Dermis blood vessel endothelial cell (primary cell): ENCODE results near the gene CEP97. TPM values are rescaled to one million over a fixed set of nuclear protein-coding genes. Genes with fewer than 3 reads are reported as not detected.
"Not testable (repeated sequence)": the region's sequence is repeated elsewhere in the genome, so short reads cannot be mapped to it uniquely, and the experiment has no call there.

Source experiments
- DNase-seq: peaks from one replicate; pipeline ENCODE4 v3.0.0; 2010
- total RNA-seq: library from RNA; depleted of rRNA; stranded (reverse); fragments of >200 nt; gene quantifications from 2 replicates; pipeline ENCODE4 v1.2.3, GENCODE V29; 2014

Gene CEP97
- total RNA-seq, 1 donor from 2014 or later: 11.1 TPM

DNA sequence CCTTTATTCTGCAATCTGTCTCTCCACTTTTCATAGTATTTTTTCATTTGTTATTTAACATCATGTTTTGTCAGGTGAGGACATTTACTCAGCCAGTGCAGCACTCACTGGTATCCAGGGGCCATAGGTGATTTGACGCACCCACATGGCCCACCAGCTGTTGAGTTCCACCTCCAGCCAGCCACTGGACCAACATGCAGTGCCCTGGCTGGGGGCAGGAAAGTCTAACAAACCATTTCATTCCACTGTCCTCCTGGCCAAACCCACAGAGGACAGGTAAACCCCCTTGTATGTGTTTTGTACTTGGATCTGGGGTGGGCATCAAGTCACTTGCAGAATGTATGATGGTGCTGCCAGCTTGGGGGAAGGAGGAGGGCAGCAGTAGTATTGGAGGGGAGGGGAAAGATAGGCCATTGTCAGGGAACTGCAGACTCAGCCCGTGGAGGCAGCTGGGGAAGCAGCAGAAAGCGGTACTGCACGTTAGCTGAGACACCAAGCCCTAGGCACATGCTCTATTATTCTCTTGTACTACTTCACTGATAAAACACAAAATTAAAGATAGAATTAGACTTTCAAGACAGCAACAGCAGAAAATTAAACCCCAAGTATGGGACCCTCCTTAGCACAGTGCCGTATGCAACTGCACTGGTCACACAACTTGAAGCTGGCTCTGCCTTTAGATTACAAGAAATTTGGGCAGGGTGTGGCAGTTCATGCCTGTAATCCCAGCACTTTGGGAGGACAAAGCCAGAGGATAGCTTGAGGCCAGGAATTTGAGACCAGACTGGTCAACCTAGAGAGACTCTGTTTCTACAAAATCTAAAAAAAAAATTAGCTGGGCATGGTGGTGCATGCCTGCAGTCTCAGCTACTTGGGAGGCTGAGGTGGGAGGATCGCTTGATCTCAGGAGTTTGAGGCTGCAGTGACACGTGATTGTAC is 22.4 kb upstream of the CEP97 start:
- no peak for DNase-seq

DNA sequence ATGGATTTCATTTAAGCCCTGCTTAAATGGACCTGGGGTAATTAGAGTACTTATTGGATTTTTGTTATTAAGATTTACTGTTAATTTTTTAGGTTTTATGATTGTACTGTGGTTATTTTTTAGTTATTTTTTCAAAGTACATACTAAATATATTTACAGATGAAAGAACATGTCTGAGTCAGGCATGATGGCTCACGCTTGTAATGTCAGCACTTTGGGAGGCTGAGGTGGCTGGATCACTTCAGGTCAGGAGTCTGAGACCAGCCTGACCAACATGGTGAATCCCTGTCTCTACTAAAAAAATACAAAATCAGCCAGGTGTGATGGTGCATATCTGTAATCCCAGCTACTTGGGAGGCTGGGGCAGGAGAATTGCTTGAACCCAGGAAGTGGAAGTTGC is 21.7 kb upstream of the CEP97 start:
- no peak for DNase-seq

DNA sequence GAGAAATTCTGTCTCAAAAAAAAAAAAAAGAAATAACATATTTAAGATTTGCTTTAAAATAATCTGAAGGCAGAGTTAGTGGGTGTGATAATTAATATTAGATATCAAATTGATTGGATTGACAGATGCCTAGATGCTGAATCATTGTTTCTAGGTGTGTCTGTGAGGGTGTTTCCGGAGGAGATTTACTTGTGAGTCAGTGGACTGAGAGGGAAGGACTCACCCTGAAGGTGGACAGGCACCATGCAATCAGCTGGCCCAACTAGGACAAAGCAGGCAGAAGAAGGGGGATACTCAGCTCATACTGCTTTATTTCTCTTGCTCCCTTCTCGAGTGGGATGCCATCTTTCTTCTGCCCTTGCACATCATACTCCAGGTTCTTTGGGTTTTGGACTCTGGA is 21.2 kb upstream of the CEP97 start:
- peak; percentile 23 for DNase-seq

DNA sequence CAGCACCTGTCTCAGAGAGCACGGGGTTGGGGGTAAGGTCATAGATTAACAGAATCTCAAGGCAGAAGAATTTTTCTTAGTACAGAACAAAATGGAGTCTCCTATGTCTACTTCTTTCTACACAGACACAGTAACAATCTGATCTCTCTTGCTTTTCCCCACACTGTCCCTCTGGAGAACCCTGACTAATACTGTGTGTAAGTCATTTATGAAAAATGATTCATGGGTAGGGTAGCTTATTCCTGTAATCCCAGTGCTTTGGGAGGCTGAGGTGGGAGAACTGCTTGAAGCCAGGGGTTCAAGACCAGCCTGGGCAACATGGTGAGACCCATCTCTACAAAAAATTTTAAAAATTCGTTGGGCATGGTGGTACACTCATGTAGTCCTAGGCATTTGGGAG is 19.8 kb upstream of the CEP97 start:
- not testable (repeated sequence) for DNase-seq

DNA sequence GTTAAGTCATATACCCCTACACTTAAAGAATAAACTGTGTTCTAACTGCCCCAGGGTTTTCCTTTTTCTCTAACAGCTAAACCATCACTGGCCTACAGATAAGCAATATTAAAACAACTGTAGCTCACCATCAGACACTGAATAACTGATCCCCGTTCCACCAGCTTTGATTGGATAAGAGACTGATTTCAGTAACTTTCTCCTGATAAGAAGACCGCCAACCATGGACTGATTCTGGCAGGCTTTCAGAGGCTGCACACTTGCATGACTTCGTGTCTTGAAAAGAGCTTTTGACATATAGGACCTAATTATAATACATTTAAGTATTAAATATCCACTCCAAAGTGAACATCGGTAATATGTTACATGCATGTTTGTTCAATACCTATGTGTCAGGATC is 15.3 kb upstream of the CEP97 start:
- DNase-seq: no peak

DNA sequence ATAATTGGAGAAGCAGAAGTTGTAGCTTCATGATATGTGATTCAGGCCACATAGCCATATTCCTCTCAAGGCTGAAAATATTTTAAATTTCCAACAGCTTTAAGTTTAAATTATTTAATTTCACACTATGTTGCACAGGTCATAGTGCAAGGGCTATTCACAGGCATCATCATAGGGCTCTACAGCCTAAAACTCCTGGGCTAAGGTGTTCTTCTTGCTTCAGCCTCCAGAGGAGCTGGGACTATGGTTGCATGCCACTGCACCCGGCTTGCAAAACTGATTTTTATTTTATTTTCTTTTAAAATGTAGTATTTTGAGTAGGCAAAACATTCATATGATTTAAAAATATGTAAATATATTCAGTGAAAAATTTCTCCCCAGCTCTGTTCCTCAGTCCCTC is 6.0 kb upstream of the CEP97 start:
- no peak for DNase-seq

DNA sequence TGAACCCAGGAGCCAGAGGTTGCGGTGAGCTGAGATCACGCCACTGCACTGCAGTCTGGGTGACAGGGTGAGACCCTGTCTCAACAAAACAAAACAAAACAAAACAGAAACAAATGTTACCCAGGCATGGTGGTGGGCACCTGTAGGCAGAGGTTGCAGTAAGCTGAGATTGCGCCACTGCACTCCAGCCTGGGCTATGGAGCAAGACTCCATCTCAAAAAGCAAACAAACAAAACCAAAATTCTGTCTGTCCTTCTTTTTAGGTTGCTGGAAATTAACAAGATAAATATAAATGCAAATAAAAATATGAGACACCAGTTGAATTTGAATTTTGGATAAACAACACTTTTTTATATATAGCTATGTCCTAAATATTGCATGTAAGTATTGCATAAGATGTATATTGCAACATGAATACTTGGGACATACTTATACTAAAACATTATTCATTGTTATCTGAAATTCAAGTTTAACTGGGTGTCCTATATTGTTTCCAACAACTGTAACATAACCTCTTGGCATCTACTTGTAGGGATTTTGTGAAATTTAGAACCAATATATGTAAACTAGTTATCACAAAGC is 4.7 kb upstream of the CEP97 start:
- DNase-seq: no peak

DNA sequence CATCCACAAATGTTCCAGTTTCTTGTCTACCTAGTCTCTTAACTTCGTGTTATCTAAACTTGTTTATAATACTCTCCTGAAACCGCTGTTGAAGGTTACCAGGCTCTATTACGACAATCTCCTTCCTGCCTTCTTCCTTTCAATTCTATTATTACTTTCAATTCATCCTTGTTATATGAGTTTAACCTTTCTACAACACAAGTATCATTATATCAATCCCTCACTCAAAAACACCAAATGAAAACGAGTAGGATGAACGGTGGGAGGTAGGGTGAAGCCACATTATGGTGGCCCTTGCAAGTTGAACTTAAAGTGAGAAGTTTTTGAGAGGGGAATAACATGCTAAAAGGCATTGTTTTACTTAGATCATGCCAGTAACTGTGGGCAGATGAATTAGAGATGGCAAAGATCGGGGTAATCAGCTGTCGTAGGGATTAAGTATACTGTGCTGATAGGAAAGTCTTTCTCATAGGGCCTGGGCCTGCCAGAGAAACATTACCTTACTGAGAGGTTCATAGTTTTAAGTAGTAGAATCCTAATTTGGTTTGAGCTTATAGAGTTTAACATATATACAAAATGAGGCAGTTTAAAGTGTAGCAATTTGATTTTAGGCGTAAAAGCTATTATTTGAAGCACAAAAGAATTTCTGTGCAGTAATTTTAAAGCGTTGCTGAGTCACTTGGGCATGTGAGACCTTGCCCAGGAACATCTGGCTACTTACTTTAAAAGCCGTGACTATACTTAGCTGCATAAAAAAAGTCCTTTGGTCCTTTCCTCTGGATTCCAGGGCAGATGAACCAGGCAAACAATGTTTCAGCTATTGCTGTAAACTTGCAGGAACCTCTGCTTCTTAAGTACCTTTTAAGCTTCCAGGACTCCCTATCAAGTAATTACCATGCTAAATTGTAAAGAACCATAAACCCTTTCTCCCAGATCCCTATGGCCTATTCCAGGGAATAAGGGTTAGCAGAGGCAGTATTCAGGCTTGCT is 3.3 kb upstream of the CEP97 start:
- no peak for DNase-seq

DNA sequence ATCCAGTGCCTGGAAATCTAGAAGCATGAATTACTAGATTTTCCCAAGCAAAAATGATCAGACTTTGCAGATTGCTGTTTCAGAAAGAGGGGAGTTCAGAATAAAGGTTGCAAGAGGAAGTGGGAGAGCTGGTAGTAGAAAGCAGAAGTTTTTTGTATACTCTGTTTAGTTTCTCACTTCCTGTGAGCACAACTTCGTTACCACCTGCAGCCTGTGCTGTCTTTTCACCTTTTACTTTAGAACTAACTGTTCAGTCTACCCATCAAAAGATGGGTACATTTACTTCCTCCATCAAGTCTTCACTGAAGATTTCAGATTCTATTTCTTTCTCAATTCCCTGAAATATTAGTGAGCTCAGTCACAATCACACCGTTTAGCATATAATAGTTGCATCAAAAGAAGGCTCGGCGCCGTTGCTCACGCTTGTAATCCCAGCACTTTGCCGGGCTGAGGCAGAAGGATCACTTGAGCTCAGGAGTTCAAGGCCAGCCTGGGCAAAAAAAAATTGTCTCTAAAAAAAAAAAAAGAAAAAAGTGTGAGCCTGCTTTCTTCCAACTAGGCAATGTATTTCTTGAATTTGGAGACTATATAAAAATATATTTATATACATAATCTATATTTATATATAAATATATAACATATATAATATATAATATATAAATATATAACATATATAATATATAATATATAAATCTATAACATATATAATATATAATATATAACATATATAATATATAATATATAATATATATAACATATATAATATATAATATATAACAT is 1.8 kb upstream of the CEP97 start:
- no peak for DNase-seq

DNA sequence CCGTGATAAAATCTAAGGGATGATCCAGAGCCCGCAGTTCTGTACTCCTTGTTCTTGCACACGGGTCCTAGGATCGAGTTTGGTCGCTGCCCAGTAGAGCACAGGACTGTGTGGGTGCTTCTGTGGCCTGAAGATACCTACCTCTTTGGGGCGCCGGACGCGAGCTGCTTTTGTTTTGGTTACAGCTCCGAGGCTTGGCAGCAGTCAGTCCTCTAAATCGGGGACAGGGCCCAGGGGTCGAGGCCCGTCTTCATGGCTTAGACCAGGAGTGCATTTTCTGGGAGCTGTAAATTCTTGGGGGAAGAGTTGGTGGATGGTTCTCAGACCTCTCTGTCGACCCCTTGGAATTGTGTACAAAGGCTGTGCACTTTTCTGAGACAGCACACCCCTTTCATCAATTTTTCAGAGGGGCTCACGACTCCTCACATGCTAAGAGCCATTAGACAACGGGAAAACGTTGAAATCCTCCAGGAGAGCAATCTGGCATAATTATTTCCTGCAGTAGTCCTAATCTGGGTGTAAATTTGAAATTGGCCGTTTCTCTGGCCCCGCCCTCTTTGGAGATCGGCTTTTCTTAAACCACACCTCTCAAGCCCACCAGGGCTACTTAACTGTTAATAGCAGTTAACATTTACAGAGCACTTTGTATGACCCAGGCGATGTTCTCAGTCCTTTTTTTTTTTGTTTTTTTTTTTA is 928 bp downstream of the CEP97 start:
- peak; percentile 46 for DNase-seq

DNA sequence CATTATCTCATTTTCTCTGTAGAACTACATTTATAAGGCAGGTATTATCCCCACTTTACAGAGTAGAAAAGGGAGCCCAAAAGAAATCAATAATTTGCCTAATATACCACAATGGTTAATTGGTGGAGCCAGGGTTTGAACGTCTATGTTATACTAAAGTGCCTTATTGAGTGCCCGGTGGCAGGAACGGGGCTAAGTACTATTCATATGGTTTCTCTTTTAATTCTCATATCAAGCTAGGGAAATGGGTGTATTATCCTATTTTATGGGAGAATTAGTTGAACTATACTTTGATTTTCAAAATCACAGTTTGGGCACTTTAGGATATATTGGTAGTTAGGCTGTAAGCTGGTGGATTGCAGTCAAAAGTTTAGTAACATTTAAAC is 1.5 kb downstream of the CEP97 start:
- no peak for DNase-seq

DNA sequence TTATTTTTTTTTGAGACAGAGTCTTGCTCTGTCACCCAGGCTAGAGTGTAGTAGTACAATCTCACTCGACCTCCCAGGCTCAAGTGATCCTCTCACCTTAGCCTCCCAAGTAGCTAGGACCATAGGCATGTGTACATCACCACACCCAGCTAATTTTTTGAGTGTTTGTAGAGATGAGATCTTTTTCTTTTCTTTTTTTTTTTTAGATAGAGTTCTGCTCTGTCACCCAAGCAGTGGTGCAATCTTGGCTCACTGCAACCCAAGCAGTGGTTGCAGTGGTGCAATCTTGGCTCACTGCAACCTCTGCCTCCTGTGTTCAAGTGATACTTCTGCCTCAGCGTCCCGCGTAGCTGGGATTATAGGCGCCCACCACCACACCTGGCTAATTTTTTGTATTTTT is 5.2 kb downstream of the CEP97 start:
- DNase-seq: no peak

DNA sequence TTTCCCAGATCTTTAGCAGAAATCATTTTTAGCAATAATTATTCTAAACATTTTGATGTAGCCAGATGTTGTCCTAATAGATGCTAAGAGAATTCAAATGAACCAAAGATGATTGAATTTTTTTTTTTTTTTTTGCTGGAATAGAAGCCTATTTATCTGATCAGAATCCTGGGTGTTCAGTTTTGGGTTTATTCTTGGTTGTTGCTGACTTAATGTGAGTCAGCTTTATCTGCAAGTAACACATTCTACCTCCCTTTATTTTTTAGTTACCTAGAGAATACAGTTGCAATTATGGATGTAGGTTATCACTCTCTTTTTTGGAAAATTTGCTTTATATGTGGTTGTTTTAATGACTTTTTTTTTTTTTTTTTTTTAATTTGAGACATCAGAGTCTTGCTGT is 6.4 kb downstream of the CEP97 start:
- DNase-seq: no peak

DNA sequence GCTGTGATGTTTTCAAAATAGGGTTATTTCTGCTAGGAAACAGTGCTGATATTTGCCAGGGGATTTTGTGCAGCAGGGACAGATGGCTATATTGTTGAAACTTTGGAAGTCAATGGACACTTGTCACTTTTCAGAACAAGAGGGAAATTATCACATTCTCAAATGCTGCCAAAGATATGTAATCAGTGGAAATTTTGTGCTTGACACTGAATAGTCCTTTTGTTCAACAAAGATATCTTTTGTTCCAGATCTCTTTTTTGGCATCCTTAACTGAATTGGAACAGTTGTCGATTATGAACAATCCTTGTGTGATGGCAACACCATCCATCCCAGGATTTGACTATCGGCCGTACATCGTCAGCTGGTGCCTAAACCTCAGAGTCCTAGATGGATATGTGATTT is 7.8 kb downstream of the CEP97 start:
- DNase-seq: no peak

DNA sequence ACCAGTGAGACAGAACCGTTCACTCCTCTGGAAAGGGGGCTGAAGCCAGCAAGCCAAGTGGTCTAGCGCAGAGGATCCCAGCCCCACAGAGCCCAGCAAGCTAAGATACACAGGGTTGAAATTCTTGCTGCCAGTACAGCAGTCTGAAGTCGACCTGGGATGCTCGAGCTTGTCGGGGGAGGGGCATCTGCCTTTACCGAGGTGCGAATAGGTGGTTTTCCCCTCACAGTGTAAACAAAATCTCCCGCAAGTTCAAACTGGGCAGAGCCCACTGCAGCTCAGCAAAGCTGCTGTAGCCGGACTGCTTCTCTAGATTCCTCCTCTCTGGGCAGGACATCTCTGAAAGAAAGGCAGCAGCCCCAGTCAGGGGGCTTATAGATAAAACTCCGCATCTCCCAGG is 11.4 kb downstream of the CEP97 start:
- DNase-seq: no peak

DNA sequence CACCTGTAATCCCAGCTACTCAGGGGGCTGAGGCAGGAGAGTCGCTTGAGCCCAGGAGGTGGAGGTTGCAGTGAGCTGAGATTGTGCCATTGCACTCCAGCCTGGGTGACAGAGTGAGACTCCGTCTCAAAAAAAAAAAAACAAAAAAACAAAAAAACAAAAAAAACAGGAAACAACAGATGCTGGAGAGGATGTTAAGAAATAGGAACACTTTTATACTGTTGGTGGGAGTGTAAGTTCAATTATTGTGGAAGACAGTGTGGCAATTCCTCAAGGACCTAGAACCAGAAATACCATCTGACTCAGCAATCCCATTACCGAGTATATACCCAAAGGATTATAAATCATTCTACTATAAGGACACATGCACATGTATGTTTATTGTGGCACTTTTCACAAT is 17.5 kb downstream of the CEP97 start:
- DNase-seq: not testable (repeated sequence)

DNA sequence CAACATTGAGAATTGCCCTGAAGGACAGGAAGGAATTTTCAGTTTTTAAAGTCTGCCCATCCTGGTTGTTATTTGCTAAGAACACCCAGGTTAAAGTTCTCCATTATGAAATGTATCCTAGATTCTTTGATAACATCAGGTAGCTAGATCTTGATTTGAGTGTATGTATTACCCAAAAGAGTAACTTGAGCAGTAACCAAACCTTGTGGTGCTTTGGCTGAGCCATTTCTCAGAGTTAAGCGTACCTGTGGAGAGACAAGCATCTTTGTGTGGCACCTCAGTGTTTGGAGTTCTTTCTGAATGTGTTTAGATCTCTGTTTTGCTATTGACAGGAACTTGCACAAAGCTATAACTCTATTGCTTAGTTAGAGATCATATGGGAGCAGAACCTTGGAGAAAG is 20.4 kb downstream of the CEP97 start:
- DNase-seq: no peak

DNA sequence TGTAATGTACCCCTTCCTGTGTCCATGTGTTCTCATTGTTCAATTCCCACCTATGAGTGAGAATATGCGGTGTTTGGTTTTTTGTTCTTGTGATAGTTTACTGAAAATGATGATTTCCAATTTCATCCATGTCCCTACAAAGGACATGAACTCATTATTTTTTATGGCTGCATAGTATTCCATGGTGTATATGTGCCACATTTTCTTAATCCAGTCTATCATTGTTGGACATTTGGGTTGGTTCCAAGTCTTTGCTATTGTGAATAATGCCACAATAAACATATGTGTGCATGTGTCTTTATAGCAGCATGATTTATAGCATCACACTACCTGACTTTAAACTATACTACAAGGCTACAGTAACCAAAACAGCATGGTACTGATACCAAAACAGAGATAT is 21.5 kb downstream of the CEP97 start:
- not testable (repeated sequence) for DNase-seq

DNA sequence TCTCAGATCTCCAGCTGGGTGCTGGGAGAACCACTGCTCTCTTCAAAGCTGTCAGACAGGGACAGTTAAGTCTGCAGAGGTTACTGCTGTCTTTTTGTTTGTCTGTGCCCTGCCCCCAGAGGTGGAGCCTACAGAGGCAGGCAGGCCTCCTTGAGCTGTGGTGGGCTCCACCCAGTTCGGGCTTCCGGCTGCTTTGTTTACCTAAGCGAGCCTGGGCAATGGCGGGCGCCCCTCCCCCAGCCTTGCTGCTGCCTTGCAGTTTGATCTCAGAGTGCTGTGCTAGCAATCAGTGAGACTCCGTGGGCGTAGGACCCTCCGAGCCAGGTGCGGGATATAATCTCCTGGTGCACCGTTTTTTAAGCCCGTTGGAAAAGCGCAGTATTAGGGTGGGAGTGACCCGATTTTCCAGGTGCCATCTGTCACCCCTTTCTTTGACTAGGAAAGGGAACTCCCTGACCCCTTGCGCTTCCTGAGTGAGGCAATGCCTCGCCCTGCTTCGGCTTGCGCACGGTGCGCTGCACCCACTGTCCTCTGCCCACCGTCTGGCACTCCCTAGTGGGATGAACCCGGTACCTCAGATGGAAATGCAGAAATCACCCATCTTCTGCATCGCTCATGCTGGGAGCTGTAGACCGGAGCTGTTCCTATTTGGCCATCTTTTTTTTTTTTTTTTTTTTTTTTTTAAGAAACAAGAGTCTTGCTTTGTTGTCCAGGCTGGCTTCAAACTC is 29.1 kb downstream of the CEP97 start:
- DNase-seq: not testable (repeated sequence)

DNA sequence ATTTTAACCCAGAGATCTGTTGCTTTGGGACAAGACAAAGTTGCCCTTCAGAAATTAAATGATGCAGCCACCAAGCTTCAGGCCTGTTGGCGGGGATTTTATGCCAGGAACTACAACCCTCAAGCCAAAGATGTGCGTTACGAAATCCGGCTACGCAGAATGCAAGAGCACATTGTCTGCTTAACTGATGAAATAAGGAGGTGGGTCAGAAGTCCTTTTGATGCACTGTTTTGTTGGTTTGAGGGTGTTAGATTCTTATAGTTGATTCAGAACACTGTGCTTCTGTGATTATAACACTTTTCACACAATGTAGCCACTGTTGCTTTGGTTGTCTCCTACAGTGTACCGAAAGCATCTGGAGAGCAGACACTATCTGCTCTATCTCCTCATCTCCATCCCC is 33.8 kb downstream of the CEP97 start:
- no peak for DNase-seq
